HEK293T (cell line): ENCODE results near the gene MAPK1IP1L.
"Not testable (repeated sequence)": the region's sequence is repeated elsewhere in the genome, so short reads cannot be mapped to it uniquely, and the experiment has no call there.

Source experiments
- CTCF ChIA-PET: fragments of 350-600 bp; formaldehyde crosslinking; extraction: SDS; loops from one replicate; lab custom pipeline; 2021; ENCODE audit warnings: antibody characterized with exemption, inconsistent platforms; lab: Yijun Ruan, JAX
- POLR2A ChIA-PET: fragments of 350-600 bp; formaldehyde crosslinking; extraction: SDS; loops from one replicate; lab custom pipeline; 2020; ENCODE audit warnings: antibody characterized with exemption, inconsistent platforms; lab: Yijun Ruan, JAX
- DNase-seq: peaks from one replicate; pipeline ENCODE4 v3.0.0; 2012; ENCODE audit warnings: mixed read lengths; ENCODE audit errors: extremely low spot score
- ARNT ChIP-seq: fragments of 450-650 bp; IDR thresholded peaks from 2 replicates; pipeline ENCODE4 v1.6.1; 2017; ENCODE audit warnings: mild to moderate bottlenecking
- BHLHE40 ChIP-seq: fragments of 450-650 bp; IDR thresholded peaks from 2 replicates; pipeline ENCODE4 v1.6.1; 2016; ENCODE audit warnings: mild to moderate bottlenecking, moderate library complexity, borderline replicate concordance
- CTBP1 ChIP-seq: fragments of 450-650 bp; IDR thresholded peaks from 2 replicates; pipeline ENCODE4 v1.6.1; 2016; ENCODE audit warnings: borderline replicate concordance
- ELF4 ChIP-seq: fragments of 450-650 bp; IDR thresholded peaks from 2 replicates; pipeline ENCODE4 v1.6.1; 2017; ENCODE audit warnings: antibody characterized with exemption
- FOXA1 ChIP-seq: fragments of 450-650 bp; IDR thresholded peaks from 2 replicates; pipeline ENCODE4 v1.6.1; 2016; ENCODE audit warnings: mild to moderate bottlenecking
- FOXK2 ChIP-seq: fragments of 450-650 bp; IDR thresholded peaks from 2 replicates; pipeline ENCODE4 v1.6.1; 2016; ENCODE audit warnings: mild to moderate bottlenecking
- FOXM1 ChIP-seq: fragments of 450-650 bp; IDR thresholded peaks from 2 replicates; pipeline ENCODE4 v1.6.1; 2017; ENCODE audit warnings: mild to moderate bottlenecking, borderline replicate concordance
- HDGF ChIP-seq: fragments of 450-650 bp; IDR thresholded peaks from 2 replicates; pipeline ENCODE4 v1.6.1; 2017; ENCODE audit warnings: antibody characterized with exemption, borderline replicate concordance
- L3MBTL2 ChIP-seq: fragments of 450-650 bp; conservative IDR thresholded peaks from 2 replicates; pipeline ENCODE4 v1.6.1; 2016; ENCODE audit warnings: mild to moderate bottlenecking
- LEF1 ChIP-seq: fragments of 450-650 bp; IDR thresholded peaks from 2 replicates; pipeline ENCODE4 v1.6.1; 2017; ENCODE audit warnings: mild to moderate bottlenecking, borderline replicate concordance
- NFRKB ChIP-seq: fragments of 450-650 bp; IDR thresholded peaks from 2 replicates; pipeline ENCODE4 v1.6.1; 2016; ENCODE audit warnings: mild to moderate bottlenecking, moderate library complexity
- SP1 ChIP-seq: fragments of 450-650 bp; IDR thresholded peaks from 2 replicates; pipeline ENCODE4 v1.6.1; 2017
- SUZ12 ChIP-seq: fragments of 450-650 bp; IDR thresholded peaks from 2 replicates; pipeline ENCODE4 v1.6.1; 2016; ENCODE audit warnings: mild to moderate bottlenecking
- TARDBP ChIP-seq: fragments of 450-650 bp; IDR thresholded peaks from 2 replicates; pipeline ENCODE4 v1.6.1; 2016
- ZNF384 ChIP-seq: fragments of 450-650 bp; IDR thresholded peaks from 2 replicates; pipeline ENCODE4 v1.6.1; 2016
- TF ChIP-seq, protein P1 (sequence below): fragments of 450-650 bp; IDR thresholded peaks from 2 replicates; pipeline ENCODE4 v1.6.1; 2016

MAPK1IP1L gene

DNA sequence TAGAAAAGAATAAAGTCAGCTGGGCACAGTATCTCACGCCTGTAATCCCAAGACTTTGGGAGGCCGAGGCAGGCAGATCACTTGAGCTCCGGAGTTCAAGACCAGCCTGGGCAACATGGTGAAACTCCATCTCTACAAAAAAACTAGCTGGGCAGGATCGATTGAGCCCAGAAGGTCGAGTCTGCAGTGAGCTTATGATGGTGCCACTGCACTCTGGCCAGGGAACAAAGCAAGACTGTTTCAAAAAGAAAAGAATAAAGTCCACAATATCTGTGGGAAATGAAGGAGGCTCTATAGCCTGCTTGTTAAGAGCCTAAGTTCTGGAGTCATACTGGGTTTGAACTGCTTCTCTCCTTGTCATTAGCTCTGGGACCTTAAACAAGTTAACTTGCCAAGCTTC is 7.9 kb downstream of the MAPK1IP1L start:
- ChIA-PET POLR2A (interaction anchor here (1.0 kb wide), 2 partner anchors 8 to 33 kb away, joined by 6 read pairs; partner anchors contain the start of genes MAPK1IP1L, SOCS4 and WDHD1), CTCF (interaction anchor here (0.6 to 0.8 kb wide), 3 partner anchors 8 to 606 kb away, joined by 3 read pairs; no protein-coding TSS in a partner anchor)
- TF ChIP-seq SP1 (no peak), FOXM1 (no peak), ZNF384 (no peak), HDGF (no peak), FOXK2 (no peak), LEF1 (no peak), BHLHE40 (no peak), CTBP1 (no peak), NFRKB (no peak), ELF4 (no peak), SUZ12 (no peak), ARNT (no peak), L3MBTL2 (no peak), TARDBP (no peak), FOXA1 (no peak)
- TF ChIP-seq, protein P1, sequence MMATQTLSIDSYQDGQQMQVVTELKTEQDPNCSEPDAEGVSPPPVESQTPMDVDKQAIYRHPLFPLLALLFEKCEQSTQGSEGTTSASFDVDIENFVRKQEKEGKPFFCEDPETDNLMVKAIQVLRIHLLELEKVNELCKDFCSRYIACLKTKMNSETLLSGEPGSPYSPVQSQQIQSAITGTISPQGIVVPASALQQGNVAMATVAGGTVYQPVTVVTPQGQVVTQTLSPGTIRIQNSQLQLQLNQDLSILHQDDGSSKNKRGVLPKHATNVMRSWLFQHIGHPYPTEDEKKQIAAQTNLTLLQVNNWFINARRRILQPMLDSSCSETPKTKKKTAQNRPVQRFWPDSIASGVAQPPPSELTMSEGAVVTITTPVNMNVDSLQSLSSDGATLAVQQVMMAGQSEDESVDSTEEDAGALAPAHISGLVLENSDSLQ: no peak
- DNase-seq: no peak

DNA sequence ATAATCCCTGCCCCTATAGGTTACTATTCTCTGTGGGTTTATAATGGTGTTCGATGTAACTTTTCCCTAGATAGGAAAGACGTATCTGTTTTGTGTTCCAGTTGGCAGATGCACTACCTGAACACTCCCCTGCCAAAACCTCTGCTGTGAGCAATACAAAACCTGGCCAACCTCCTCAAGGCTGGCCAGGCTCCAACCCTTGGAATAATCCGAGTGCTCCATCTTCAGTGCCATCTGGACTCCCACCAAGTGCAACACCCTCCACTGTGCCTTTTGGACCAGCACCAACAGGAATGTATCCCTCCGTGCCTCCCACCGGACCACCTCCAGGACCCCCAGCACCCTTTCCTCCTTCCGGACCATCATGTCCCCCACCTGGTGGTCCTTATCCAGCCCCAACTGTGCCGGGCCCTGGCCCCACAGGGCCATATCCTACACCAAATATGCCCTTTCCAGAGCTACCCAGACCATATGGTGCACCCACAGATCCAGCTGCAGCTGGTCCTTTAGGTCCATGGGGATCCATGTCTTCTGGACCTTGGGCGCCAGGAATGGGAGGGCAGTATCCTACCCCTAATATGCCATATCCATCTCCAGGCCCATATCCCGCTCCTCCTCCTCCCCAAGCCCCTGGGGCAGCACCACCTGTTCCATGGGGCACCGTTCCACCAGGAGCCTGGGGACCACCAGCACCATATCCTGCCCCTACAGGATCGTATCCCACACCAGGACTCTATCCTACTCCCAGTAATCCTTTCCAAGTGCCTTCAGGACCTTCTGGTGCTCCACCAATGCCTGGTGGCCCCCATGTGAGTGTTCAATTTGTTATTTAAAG is 11.3 kb downstream of the MAPK1IP1L start:
- TF ChIP-seq NFRKB: no peak
- TF ChIP-seq, protein P1: no peak
- no peak for DNase-seq
- ChIA-PET POLR2A (interaction anchor here (3.3 kb wide), 1 partner anchor 11 kb away, joined by 13 read pairs; the partner anchor contains the start of gene MAPK1IP1L), CTCF (interaction anchor here (0.6 kb wide), 1 partner anchor 36 kb away, joined by 6 read pairs; no protein-coding TSS in a partner anchor)

DNA sequence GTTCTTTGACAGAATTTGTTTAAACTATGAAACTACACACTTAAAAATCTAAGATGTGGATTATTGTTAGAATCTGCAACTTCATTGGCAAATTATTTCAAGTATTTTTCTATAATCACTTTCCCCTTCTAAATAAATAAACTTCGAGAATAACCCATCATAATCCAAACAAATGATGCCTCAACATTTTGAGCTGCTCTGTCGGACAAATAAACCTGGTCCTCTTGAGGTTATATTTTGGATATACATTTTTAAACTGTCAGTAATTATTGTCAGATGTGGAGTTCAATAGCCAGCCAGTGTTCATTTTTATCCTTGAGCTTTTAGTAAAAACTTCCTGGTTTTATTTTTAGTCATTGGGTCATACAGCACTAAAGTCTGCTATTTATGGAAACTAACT is 13.4 kb downstream of the MAPK1IP1L start:
- POLR2A ChIA-PET: interaction anchor here (1.9 kb wide), 1 partner anchor 13 kb away, joined by 6 read pairs; no protein-coding TSS in a partner anchor
- CTCF ChIA-PET: interaction anchor here (1.0 kb wide), 1 partner anchor 14 kb away, joined by 4 read pairs; no protein-coding TSS in a partner anchor
- not testable (repeated sequence) for DNase-seq

DNA sequence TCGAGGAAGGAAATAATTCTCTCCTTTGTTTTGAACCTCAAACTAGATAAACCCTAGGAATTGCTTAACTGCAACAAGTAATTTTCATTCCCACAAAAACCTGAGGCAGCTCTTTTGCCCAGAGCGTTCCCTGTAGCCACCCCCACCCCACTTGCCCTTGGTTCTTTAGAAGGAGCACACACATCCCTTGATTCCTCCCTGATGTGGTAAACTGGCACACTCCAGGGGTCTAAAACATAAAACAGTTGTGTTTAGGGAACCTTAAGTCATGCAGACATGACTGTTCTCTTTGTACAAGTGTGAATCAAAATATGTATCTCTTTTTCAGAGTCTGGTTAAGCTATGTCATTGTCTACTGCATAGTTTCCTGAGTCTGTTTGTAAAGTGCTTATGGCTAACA is 14.0 kb downstream of the MAPK1IP1L start:
- DNase-seq: no peak
- TF ChIP-seq CTBP1: no peak
- TF ChIP-seq FOXA1: no peak
- TF ChIP-seq L3MBTL2: no peak
- TF ChIP-seq ARNT: no peak
- TF ChIP-seq, protein P1: no peak
- no peak for TF ChIP-seq ZNF384
- no peak for TF ChIP-seq BHLHE40
- no peak for TF ChIP-seq FOXM1
- TF ChIP-seq LEF1: no peak
- no peak for TF ChIP-seq ELF4
- no peak for TF ChIP-seq SP1
- TF ChIP-seq TARDBP: no peak
- ChIA-PET POLR2A (interaction anchor here (1.4 to 1.9 kb wide), 2 partner anchors 12 to 14 kb away, joined by 6 to 7 read pairs; partner anchors contain the start of gene MAPK1IP1L), CTCF (interaction anchor here (1.0 kb wide), 1 partner anchor 14 kb away, joined by 4 read pairs; no protein-coding TSS in a partner anchor)

DNA sequence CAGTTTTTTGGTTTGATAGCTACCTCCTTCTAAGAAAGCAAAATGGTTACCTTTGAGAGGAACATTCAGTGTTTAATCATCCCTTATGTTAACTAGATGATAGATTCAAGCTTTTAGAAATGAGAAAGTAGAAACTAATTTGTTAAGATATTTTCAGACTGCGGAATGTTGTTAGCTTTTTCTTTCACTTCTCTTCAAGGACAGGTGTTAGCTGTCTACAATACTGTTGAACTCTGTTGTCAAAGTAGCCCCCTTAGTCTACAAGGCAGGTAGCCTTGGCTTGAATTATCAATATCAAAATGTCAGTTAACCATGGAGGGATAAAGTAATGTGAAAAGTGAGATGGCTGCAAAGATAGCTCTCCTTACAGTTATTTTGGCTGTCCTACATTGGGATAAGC is 14.8 kb downstream of the MAPK1IP1L start:
- no peak for TF ChIP-seq FOXK2
- no peak for TF ChIP-seq ZNF384
- TF ChIP-seq L3MBTL2: no peak
- TF ChIP-seq, protein P1: no peak
- TF ChIP-seq LEF1: no peak
- no peak for TF ChIP-seq SP1
- no peak for TF ChIP-seq NFRKB
- no peak for TF ChIP-seq FOXA1
- no peak for TF ChIP-seq ARNT
- no peak for TF ChIP-seq HDGF
- no peak for TF ChIP-seq TARDBP
- no peak for TF ChIP-seq BHLHE40
- no peak for TF ChIP-seq SUZ12
- TF ChIP-seq FOXM1: no peak
- TF ChIP-seq ELF4: no peak
- no peak for TF ChIP-seq CTBP1
- no peak for DNase-seq
- ChIA-PET POLR2A (interaction anchor here (1.3 to 1.9 kb wide), 3 partner anchors 11 to 15 kb away, joined by 5 to 7 read pairs (median 6); partner anchors contain the start of gene MAPK1IP1L), CTCF (interaction anchor here (0.6 kb wide), 1 partner anchor 15 kb away, joined by 3 read pairs; the partner anchor contains the start of gene MAPK1IP1L)

DNA sequence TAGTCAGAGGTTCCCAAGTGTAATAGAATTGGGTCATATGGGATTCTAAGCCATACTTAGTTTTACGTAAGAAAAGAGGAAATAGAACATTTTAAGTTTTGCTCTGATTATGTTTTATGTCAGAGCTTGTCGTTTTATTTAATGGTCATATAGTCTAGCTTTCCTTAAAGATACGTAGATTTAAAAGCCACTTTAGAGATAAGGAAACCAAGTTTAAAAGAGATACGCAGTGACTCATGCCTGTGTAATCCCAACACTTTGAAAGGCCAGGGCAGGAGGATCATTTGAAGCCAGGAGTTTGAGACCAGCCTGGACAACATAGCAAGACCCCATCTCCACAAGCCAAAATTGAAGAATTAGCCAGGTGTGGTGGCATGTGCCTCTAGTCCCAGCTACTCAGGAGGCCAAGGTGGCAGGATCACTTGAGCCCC is 19.5 kb downstream of the MAPK1IP1L start:
- POLR2A ChIA-PET: no interaction called here
- no peak for DNase-seq
- TF ChIP-seq FOXM1 (no peak), TARDBP (no peak), NFRKB (no peak), LEF1 (no peak), ELF4 (no peak), L3MBTL2 (no peak), HDGF (no peak), FOXK2 (no peak), ARNT (no peak), BHLHE40 (no peak), SUZ12 (no peak)
- TF ChIP-seq, protein P1: no peak
- CTCF ChIA-PET: interaction anchor here (1.7 kb wide), 1 partner anchor 19 kb away, joined by 4 read pairs; no protein-coding TSS in a partner anchor
